Testis (tissue), 5 donors: ENCODE measurements around the gene TAGAP. TPM values are rescaled to one million over a fixed set of nuclear protein-coding genes. Genes with fewer than 3 reads are reported as not detected.

Source experiments
- DNase-seq: peaks from one replicate; pipeline ENCODE4 v3.0.0-alpha.2; 2019
- H3K27ac ChIP-seq, 2 donors: fragments of 200-600 bp; sonication (generic); one replicate each; pipeline ENCODE4 v1.5.1; 2019
- H3K27me3 ChIP-seq: fragments of 200-600 bp; sonication (generic); one replicate; pipeline ENCODE4 v1.5.1; 2019
- H3K36me3 ChIP-seq: fragments of 200-600 bp; sonication (generic); one replicate; pipeline ENCODE4 v1.5.1; 2017; ENCODE audit warnings: low read depth; ENCODE audit errors: missing control alignments
- H3K4me1 ChIP-seq: fragments of 200-600 bp; sonication (generic); one replicate; pipeline ENCODE4 v1.5.1; 2019
- H3K4me3 ChIP-seq, 2 donors: fragments of 200-600 bp; sonication (generic); one replicate each; pipeline ENCODE4 v1.5.1; 2017 to 2019
- H3K9me3 ChIP-seq: fragments of 200-600 bp; sonication (generic); one replicate; pipeline ENCODE4 v1.5.1; 2017
- POLR2A ChIP-seq: fragments of 450-650 bp; IDR thresholded peaks from one replicate; pipeline ENCODE4 v1.6.1; 2017; ENCODE audit warnings: antibody characterized with exemption, mild to moderate bottlenecking, moderate library complexity
- WGBS, 2 donors: methylation state at CpG; one replicate each; pipeline ENCODE4 v1.1.5; 2018; 5-methylcytosine and 5-hydroxymethylcytosine counted together
- intact Hi-C: fragments of 100-400 bp; cut with DNase I; formaldehyde crosslinking; loops from one replicate; pipeline ENCODE4 v1.15.1; 2023; ENCODE audit warnings: low total_unique reads
- long read RNA-seq, 2 donors: transcript quantifications; one replicate each; lab custom pipeline, GENCODE V29; 2026
- polyA plus RNA-seq: library from polyadenylated mRNA; stranded (reverse); fragments of 350-450 nt; fragmentation: Illumina TruSeq; extraction: RNeasy Lipid Tissue Mini Kit (QIAGEN cat#74804); gene quantifications from one replicate; pipeline ENCODE4 v1.2.3, GENCODE V29; 2014; ENCODE audit warnings: low read depth, low replicate concordance; ENCODE audit not compliant: insufficient read depth
- total RNA-seq, 2 donors: library from RNA; depleted of rRNA; stranded (reverse); fragments of >200 nt; gene quantifications; one replicate each; pipeline ENCODE4 v1.2.3, GENCODE V29; 2016
- TF ChIP-seq, protein P1 (sequence below), 3 experiments: fragments of 450-650 bp in 2 of 3; fragments of 200-600 bp in 1 of 3; sonication (generic) in 1 of 3; IDR thresholded peaks; one replicate each; pipeline ENCODE4 v1.5.1; 2016 to 2019; ENCODE audit warnings: antibody characterized with exemption in 3 of 3, mild to moderate bottlenecking in 2 of 3, moderate library complexity in 1 of 3

The TAGAP gene, protein sequence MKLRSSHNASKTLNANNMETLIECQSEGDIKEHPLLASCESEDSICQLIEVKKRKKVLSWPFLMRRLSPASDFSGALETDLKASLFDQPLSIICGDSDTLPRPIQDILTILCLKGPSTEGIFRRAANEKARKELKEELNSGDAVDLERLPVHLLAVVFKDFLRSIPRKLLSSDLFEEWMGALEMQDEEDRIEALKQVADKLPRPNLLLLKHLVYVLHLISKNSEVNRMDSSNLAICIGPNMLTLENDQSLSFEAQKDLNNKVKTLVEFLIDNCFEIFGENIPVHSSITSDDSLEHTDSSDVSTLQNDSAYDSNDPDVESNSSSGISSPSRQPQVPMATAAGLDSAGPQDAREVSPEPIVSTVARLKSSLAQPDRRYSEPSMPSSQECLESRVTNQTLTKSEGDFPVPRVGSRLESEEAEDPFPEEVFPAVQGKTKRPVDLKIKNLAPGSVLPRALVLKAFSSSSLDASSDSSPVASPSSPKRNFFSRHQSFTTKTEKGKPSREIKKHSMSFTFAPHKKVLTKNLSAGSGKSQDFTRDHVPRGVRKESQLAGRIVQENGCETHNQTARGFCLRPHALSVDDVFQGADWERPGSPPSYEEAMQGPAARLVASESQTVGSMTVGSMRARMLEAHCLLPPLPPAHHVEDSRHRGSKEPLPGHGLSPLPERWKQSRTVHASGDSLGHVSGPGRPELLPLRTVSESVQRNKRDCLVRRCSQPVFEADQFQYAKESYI
- total RNA-seq: 1 to 10 TPM; 1.1 to 4.5 TPM
- 4.9 TPM for polyA plus RNA-seq
- long read RNA-seq, donor 1: 0 reads
- long read RNA-seq, donor 2: 0 reads

DNA sequence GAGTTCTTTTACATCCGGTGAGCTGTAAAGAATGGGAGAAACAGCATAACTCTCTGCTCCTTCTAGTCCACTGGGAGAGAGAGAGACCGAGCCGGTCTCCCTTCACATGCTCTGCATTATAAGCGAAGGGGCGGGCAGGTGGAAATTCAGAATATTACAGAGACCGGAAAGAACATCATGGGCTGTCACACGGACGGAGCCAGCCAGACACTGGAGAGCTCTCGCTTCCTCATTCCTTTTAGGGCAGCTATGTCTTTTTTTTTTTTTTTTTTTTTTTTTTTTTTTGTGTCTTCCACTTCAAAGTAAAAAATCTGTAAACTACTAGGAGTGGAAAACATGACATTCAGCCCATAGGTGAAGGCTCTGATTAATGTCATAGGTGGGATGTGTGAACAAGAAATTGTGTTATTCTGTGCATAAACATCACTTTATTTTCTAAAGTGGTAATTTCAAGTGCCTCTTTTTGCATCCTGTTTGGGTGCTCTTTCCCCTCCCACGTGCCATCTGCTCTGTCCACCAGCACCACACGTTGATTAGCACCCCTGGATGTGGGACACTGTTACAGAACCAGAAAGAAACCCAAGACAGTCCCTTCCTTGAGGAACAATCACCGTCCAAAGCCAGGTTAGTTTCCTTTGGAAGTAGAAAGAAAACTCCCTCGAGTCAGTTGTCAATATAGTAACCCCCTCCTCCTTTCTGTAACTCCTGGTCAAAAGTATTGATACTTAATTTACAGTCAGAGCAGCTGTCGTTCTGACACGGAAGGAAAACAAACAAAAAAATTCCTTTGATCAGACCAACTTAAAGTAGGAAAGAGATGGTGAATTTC lies at the start of gene TAGAP:
TAGAP (minus strand) TSS at position 93 of the 829 bp plus-strand sequence. CDS start 845 bp downstream, outside the sequence.
- Histone ChIP-seq H3K4me3 (peak within 1 kb of the TSS; percentile 13 to 33), H3K27me3 (no peaks in the 10 kb centered on the region), H3K36me3 (no peaks in the 10 kb centered on the region), H3K4me1 (peaks cover 5% of the 10 kb centered on the region), H3K27ac (peak within 1 kb of the TSS; percentile 8 to 53), H3K9me3 (no peaks in the 10 kb centered on the region)
- peak; percentile 86 for DNase-seq
- 44 to 53% methylated on average over 15 of the region's 15 CpGs for WGBS, 2 donors
- TF ChIP-seq POLR2A: no peak
- TF ChIP-seq, protein P1, sequence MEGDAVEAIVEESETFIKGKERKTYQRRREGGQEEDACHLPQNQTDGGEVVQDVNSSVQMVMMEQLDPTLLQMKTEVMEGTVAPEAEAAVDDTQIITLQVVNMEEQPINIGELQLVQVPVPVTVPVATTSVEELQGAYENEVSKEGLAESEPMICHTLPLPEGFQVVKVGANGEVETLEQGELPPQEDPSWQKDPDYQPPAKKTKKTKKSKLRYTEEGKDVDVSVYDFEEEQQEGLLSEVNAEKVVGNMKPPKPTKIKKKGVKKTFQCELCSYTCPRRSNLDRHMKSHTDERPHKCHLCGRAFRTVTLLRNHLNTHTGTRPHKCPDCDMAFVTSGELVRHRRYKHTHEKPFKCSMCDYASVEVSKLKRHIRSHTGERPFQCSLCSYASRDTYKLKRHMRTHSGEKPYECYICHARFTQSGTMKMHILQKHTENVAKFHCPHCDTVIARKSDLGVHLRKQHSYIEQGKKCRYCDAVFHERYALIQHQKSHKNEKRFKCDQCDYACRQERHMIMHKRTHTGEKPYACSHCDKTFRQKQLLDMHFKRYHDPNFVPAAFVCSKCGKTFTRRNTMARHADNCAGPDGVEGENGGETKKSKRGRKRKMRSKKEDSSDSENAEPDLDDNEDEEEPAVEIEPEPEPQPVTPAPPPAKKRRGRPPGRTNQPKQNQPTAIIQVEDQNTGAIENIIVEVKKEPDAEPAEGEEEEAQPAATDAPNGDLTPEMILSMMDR (IDR thresholded peaks at IDR 0.05): no peak
- intact Hi-C loops: loop anchor here (10.0 kb wide), 2 partner anchors 60 to 90 kb away; no protein-coding TSS in a partner anchor

DNA sequence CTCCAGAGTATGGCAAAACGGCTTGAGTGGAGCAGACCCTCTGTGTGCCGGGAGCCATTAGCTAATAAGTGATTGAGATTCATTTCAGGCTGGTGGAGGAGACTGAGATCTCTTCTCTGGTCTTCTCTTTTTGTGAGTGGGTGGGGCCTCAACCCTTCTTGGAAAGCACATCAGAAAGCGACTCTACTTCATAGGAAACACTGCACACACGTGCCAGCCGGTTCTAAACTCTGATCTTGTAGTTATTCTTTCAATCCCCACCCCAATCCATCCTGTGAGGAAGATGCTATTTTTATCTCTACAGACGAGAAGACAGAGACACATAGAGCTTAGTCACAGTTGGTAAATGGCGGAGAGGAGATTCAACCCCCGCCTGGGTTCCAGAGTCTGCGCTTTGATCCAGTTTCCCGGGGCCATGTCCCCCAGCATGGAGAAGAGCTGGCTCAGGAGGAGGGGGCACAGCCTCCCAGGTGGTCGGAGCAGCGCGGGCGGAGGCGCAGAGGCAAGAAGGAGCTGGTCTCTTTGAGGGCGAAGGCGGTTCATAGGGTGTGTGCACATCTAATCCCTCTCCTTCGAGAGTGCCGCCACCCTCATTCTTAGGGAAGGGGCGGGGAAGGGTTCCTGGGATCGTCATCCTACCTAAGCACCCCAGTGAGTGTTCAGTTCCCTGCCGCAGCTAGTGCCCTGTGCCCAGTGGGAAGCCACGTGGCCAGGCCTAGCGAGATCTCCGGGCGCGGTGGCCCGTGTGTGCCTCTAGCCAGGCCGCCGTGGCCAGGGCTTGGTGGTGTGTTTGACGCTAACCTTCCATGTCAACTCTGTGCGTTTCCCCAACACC lies 49.0 kb upstream of the TAGAP start:
- H3K4me3 ChIP-seq: peak overlapping the region in 1 of 2 donors; percentile 23
- no peak for TF ChIP-seq POLR2A
- TF ChIP-seq, protein P1 (IDR thresholded peaks at IDR 0.05): no peak
- 74 to 78% methylated on average over 27 to 32 of the region's 32 CpGs for WGBS, 2 donors
- H3K27me3 ChIP-seq: no peaks in the 10 kb centered on the region
- no peak overlapping the region for H3K27ac ChIP-seq
- intact Hi-C loops: no loop called here
- no peaks in the 10 kb centered on the region for H3K9me3 ChIP-seq
- H3K4me1 ChIP-seq: no peaks in the 10 kb centered on the region
- DNase-seq: peak; percentile 10
- no peaks in the 10 kb centered on the region for H3K36me3 ChIP-seq

DNA sequence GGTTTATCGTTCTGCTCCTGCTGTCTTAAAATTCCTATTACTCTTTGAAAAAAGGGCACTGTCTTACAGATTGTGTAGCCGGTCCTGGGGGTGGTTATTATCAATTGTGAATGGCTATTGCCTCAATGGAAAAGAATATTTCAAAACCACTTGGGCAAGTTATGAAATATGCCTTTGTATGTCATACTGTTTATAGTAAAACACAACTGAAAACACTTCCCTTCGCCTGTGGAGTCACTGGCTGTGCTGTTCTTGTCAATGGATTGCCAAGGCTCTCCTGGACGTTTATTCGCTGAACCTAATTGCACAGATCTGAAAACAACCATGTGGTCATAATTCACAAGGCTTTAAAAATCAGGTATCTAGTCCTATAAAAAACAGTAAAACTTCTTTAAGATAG lies 47.8 kb upstream of the TAGAP start:
- Histone ChIP-seq H3K36me3 (no peaks in the 10 kb centered on the region), H3K4me3 (no peak overlapping the region), H3K4me1 (no peaks in the 10 kb centered on the region), H3K27ac (no peak overlapping the region), H3K9me3 (no peaks in the 10 kb centered on the region), H3K27me3 (no peaks in the 10 kb centered on the region)
- no peak for DNase-seq
- TF ChIP-seq, protein P1 (IDR thresholded peaks at IDR 0.05): no peak
- no peak for TF ChIP-seq POLR2A
- intact Hi-C loops: no loop called here
- 82 to 90% methylated on average over 5 of the region's 5 CpGs for WGBS, 2 donors
